Tibial artery (tissue), 4 donors: Measurements from ENCODE around the gene COMP.

Experiments used
- DNase-seq, 2 donors: peaks; one replicate each; pipeline ENCODE4 v3.0.0-alpha.2; 2019
- H3K27ac ChIP-seq, 2 donors: fragments of 200-600 bp; sonication (generic) in 1 of 2; 1 replicate in 1 of 2; 2 replicates in 1 of 2; pipeline ENCODE4 v1.5.1; 2018 to 2019; ENCODE audit warnings: mild to moderate bottlenecking in 1 of 2
- H3K27me3 ChIP-seq, 2 donors: fragments of 200-600 bp; sonication (generic) in 1 of 2; one replicate each; pipeline versions ENCODE4 v1.5.1 to v1.6.0; 2016 to 2019
- H3K36me3 ChIP-seq, 3 donors: fragments of 200-600 bp; sonication (generic) in 2 of 3; one replicate each; pipeline ENCODE4 v1.5.1; 2016 to 2019; ENCODE audit warnings: mild to moderate bottlenecking in 2 of 3
- H3K4me1 ChIP-seq, 4 donors: fragments of 200-600 bp; sonication (generic) in 2 of 4; 1 replicate in 3 of 4; 2 replicates in 1 of 4; pipeline ENCODE4 v1.5.1; 2016 to 2019
- H3K4me3 ChIP-seq, 2 donors: fragments of 200-600 bp; sonication (generic) in 1 of 2; 1 replicate in 1 of 2; 2 replicates in 1 of 2; pipeline ENCODE4 v1.5.1; 2018 to 2019; ENCODE audit warnings: mild to moderate bottlenecking in 2 of 2
- H3K9me3 ChIP-seq, 3 donors: fragments of 200-600 bp; sonication (generic) in 1 of 3; one replicate each; pipeline ENCODE4 v1.5.1; 2016 to 2019
- CTCF ChIP-seq, 2 experiments: fragments of 200-600 bp in 1 of 2; fragments of 450-650 bp in 1 of 2; IDR thresholded peaks; one replicate each; pipeline ENCODE4 v1.5.1; 2017 to 2019; ENCODE audit warnings: antibody characterized with exemption in 2 of 2, mild to moderate bottlenecking in 1 of 2, moderate library complexity in 1 of 2
- intact Hi-C: fragments of 100-400 bp; cut with DNase I; formaldehyde crosslinking; loops from one replicate; pipeline ENCODE4 v1.15.0; 2023; ENCODE audit warnings: low total_unique reads

COMP gene

GRCh38 chr19:18738961-18739690 lies 52.0 kb downstream of the COMP start:
- DNase-seq = no peak
- peaks cover 0 to 9% (median 0%) of the 10 kb centered on the region in 3 donors for H3K36me3 ChIP-seq
- intact Hi-C loops = no loop called here
- H3K9me3 ChIP-seq = no peaks in the 10 kb centered on the region
- peaks cover 0 to 20% (median 0%) of the 10 kb centered on the region in 4 donors for H3K4me1 ChIP-seq
- no peak for TF ChIP-seq CTCF (IDR thresholded peaks at IDR 0.05)
- no peak overlapping the region for H3K27ac ChIP-seq
- no peaks in the 10 kb centered on the region for H3K27me3 ChIP-seq
- no peak overlapping the region for H3K4me3 ChIP-seq

DNA sequence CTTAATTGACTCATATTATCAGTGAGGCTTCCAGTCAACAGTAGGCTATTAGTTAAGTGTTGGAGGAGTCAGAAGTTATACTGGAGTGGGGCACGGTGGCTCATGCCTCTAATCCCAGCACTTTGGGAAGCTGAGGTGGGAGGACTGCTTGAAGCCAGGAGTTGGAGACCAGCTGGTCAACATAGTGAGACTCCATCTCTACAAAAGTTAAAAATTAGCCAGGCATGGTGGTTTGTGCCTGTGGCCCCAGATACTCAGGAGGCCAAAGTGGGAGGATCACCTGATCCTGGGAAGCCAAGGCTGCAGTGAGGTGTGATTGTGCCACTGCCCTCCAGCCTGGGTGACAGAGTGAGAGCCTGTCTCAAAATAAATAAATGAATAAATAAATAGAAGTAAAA lies 53.2 kb downstream of the COMP start:
- intact Hi-C loops = no loop called here
- no peak overlapping the region for H3K27ac ChIP-seq
- H3K36me3 ChIP-seq = no peaks in the 10 kb centered on the region
- H3K27me3 ChIP-seq = no peaks in the 10 kb centered on the region
- H3K4me1 ChIP-seq = peaks cover 0 to 18% (median 0%) of the 10 kb centered on the region in 4 donors
- H3K9me3 ChIP-seq = no peaks in the 10 kb centered on the region
- no peak for TF ChIP-seq CTCF (IDR thresholded peaks at IDR 0.05)
- no peak overlapping the region for H3K4me3 ChIP-seq
- no peak for DNase-seq

DNA sequence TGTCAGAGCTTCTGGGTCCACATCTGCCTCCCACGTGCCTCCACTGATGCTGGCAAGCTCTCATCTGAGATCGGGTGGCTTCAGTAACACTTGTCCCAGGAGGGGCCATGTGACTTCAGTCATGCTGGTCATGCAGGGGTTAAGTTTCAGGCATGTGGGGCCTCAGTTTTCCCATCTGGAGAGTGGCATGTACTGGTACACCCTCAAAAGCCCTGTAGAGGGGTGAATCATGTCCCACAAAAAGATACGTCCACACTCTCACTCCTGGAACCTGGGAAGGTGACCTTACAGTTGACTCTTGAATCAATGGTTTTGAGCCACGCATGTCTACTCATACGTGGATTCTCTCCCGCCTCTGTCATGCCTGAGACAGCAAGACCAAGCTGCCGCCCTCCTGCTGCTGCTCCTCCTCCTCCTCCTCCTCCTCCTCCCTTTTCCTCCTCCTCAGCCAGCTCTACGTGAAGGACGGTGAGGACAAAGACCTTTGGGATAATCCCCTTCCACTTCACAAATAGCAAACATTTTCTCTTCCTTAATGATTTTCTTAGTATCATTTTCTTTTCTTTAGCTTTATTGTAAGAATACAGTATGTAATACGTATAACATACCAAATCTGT lies 53.7 kb downstream of the COMP start:
- Histone ChIP-seq H3K4me1 (peaks cover 0 to 18% (median 0%) of the 10 kb centered on the region in 4 donors), H3K27me3 (no peaks in the 10 kb centered on the region), H3K27ac (no peak overlapping the region), H3K4me3 (no peak overlapping the region), H3K9me3 (no peaks in the 10 kb centered on the region), H3K36me3 (no peaks in the 10 kb centered on the region)
- DNase-seq = no peak
- intact Hi-C loops = no loop called here
- TF ChIP-seq CTCF (IDR thresholded peaks at IDR 0.05) = no peak

- TF ChIP-seq CTCF (IDR thresholded peaks at IDR 0.05) = no peak
- no peaks in the 10 kb centered on the region for H3K27me3 ChIP-seq
- H3K4me3 ChIP-seq = no peak overlapping the region
- H3K4me1 ChIP-seq = peaks cover 0 to 14% (median 0%) of the 10 kb centered on the region in 4 donors
- H3K27ac ChIP-seq = no peak overlapping the region
- no peaks in the 10 kb centered on the region for H3K9me3 ChIP-seq
- intact Hi-C loops = no loop called here
- DNase-seq = no peak
- peaks cover 0 to under 1% (median 0%) of the 10 kb centered on the region in 3 donors for H3K36me3 ChIP-seq
These were observed 54.4 kb downstream of the COMP start for GRCh38 chr19:18736415-18737336.

- H3K27me3 ChIP-seq = no peaks in the 10 kb centered on the region
- no peaks in the 10 kb centered on the region for H3K9me3 ChIP-seq
- peaks cover 0 to 3% (median 0%) of the 10 kb centered on the region in 3 donors for H3K36me3 ChIP-seq
- intact Hi-C loops = no loop called here
- DNase-seq = no peak
- H3K27ac ChIP-seq = no peak overlapping the region
- no peak for TF ChIP-seq CTCF (IDR thresholded peaks at IDR 0.05)
- H3K4me3 ChIP-seq = no peak overlapping the region
- peaks cover 0 to 6% (median 0%) of the 10 kb centered on the region in 4 donors for H3K4me1 ChIP-seq
These were observed 55.4 kb downstream of the COMP start for GRCh38 chr19:18735752-18736151.
